Brain microvascular endothelial cell (primary cell): ENCODE data around the gene WWOX.

Experiments used
- DNase-seq: peaks from one replicate; pipeline ENCODE4 v3.0.0-alpha.2; 2020
- H3K27ac ChIP-seq: fragments of 250-450 bp; sonication (Bioruptor Pico); 2 replicates; pipeline ENCODE4 v1.5.1; 2020; ENCODE audit warnings: mild to moderate bottlenecking, moderate library complexity
- H3K27me3 ChIP-seq: fragments of 250-450 bp; sonication (Bioruptor Pico); replicated peaks from 2 replicates; pipeline ENCODE4 v1.5.1; 2020; ENCODE audit warnings: mild to moderate bottlenecking
- H3K36me3 ChIP-seq: fragments of 250-450 bp; sonication (Bioruptor Pico); replicated peaks from 2 replicates; pipeline ENCODE4 v1.5.1; 2020; ENCODE audit warnings: mild to moderate bottlenecking
- H3K4me3 ChIP-seq: 2 replicates; pipeline ENCODE4 v1.5.1; 2011; ENCODE audit warnings: low read depth, mild to moderate bottlenecking, control low read depth, low read length, moderate library complexity
- in situ Hi-C: cut with HindIII; loops from 2 replicates; pipeline ENCODE4 v1.10.0; 2017; ENCODE audit warnings: low sequenced_read_pairs, low pct_ligation_motif_present
- TF ChIP-seq, protein P1 (sequence below): IDR thresholded peaks from 2 replicates; pipeline ENCODE4 v1.5.1; 2011; ENCODE audit warnings: low read depth, mild to moderate bottlenecking, moderate library complexity, low read length, control low read depth, inconsistent platforms; ENCODE audit errors: missing control alignments

The WWOX gene

DNA sequence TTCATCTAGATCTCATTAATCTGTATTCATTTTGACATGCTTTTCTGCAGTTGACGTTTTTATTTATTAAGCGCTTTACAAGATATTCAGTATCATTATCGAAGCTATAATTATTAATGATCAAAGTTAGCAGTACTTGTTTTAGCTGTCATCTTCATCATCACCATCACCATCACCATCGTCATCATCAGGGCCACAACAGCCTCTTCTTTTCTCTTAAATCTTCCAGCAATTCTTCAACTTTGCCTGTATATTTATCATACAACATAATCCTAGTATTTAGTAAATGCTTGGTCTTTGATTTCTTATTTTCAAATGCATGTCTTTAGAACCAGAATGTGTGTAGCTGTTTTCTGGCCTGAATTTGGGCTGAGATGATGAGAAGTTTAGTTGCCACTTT, 973.1 kb downstream of the WWOX start:
- H3K36me3 ChIP-seq = no peaks in the 10 kb centered on the region
- TF ChIP-seq, protein P1, sequence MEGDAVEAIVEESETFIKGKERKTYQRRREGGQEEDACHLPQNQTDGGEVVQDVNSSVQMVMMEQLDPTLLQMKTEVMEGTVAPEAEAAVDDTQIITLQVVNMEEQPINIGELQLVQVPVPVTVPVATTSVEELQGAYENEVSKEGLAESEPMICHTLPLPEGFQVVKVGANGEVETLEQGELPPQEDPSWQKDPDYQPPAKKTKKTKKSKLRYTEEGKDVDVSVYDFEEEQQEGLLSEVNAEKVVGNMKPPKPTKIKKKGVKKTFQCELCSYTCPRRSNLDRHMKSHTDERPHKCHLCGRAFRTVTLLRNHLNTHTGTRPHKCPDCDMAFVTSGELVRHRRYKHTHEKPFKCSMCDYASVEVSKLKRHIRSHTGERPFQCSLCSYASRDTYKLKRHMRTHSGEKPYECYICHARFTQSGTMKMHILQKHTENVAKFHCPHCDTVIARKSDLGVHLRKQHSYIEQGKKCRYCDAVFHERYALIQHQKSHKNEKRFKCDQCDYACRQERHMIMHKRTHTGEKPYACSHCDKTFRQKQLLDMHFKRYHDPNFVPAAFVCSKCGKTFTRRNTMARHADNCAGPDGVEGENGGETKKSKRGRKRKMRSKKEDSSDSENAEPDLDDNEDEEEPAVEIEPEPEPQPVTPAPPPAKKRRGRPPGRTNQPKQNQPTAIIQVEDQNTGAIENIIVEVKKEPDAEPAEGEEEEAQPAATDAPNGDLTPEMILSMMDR = no peak
- no peak overlapping the region for H3K4me3 ChIP-seq
- H3K27me3 ChIP-seq = no peaks in the 10 kb centered on the region
- H3K27ac ChIP-seq = no peak overlapping the region
- no peak for DNase-seq
- in situ Hi-C loops = no loop called here

DNA sequence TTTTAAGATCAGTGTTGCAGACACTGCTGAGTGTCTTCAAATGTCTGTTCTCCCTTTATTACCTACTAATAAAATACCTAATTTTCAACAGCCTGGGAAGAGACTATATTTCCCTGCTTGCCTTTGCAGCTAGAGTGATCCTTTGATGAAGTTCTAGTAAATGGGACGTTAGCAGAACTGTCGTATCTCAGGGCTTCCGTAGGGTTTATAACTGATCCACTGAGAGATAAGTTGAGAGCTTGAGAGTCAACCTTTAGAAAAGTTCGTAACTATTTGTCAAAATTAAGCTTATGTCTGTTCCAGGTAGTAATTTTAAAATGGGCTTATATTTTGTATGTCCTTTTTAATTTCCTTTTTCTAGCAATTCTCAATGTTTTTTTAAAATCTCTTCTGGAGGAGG, 974.1 kb downstream of the WWOX start:
- DNase-seq = no peak
- Histone ChIP-seq H3K27ac (no peak overlapping the region), H3K36me3 (no peaks in the 10 kb centered on the region), H3K27me3 (no peaks in the 10 kb centered on the region), H3K4me3 (no peak overlapping the region)
- in situ Hi-C loops = no loop called here
- TF ChIP-seq, protein P1 = no peak

DNA sequence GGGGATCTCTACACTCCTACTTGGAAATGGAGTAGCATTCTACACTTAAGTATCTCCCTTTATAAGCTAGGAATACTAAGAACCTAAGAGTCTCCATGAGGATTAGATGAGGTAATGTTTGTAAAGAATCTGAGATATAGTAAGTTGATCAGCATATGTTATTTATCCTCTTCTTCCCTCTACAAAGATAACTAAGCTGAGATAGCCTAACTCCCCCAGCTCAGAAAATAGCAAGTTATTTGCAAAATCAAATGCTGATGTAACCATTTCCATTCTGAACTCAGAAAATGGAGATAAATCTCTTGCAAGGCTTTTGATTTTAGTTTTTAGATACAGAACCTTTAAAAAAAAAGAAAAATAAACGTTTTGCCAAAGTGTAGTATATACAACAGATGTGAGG, 975.1 kb downstream of the WWOX start:
- no peak for DNase-seq
- in situ Hi-C loops = no loop called here
- no peak overlapping the region for H3K27ac ChIP-seq
- H3K36me3 ChIP-seq = no peaks in the 10 kb centered on the region
- H3K4me3 ChIP-seq = no peak overlapping the region
- TF ChIP-seq, protein P1 = no peak
- H3K27me3 ChIP-seq = no peaks in the 10 kb centered on the region

DNA sequence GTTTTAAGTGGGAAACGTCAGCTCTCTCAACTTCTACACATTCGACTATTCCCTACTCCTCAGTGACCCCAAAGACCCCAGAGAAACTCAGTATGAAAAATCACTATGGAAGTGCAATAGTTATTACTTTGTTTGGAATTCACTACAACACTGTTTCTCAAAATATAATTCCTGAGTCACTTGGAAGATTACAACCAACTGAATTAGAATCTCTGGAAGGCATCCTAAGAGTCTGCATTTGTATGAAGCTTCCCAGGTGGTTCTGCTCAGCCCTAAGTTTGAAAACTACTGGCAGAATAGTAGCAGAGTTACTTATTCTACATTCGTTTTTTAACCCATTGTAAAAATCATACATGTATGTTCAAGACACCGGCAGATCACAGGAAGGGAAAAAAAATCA, 975.5 kb downstream of the WWOX start:
- H3K27ac ChIP-seq = no peak overlapping the region
- in situ Hi-C loops = no loop called here
- H3K36me3 ChIP-seq = no peaks in the 10 kb centered on the region
- no peaks in the 10 kb centered on the region for H3K27me3 ChIP-seq
- DNase-seq = no peak
- no peak overlapping the region for H3K4me3 ChIP-seq
- TF ChIP-seq, protein P1 = no peak

DNA sequence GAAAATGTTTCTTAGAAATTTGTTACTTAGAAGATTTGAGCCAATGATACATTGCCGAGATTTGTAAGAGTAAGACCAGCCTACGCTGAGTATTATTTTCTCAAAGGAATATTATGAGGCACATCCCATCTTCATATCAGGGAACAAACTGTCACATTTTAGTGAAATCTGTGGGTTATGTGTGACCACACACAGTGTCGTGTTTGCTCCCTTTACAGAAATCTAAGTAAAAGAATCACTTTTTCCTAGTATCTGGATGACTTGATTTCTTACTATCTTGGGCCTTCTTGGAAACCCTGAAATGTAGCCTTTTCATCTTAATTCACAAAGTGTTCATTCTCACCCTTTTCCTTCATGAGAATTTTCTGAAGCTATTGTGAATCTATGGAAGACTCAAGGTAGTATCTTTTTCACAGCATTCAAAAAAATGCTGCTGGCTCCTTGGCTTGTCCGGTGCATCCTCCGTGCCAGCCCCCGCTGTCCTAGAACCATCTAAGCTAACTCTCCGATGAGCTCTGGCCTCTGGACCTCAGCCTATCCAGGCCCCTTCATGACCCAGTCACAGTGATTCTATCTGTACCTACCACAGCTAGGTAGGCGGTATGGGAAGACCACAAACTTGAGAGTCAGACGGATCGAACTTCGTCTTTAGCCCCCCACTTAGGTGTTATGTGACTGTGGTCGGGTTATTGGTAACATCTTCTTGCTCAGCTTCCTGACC, 976.8 kb downstream of the WWOX start:
- H3K27me3 ChIP-seq = no peaks in the 10 kb centered on the region
- in situ Hi-C loops = no loop called here

More for the DNA sequence above, 976.8 kb downstream of the WWOX start:
- Histone ChIP-seq H3K4me3 (no peak overlapping the region), H3K27ac (no peak overlapping the region), H3K36me3 (no peaks in the 10 kb centered on the region)
- TF ChIP-seq, protein P1 = no peak
- no peak for DNase-seq
